ENCODE results near the gene TNIK.

Gene TNIK

DNA sequence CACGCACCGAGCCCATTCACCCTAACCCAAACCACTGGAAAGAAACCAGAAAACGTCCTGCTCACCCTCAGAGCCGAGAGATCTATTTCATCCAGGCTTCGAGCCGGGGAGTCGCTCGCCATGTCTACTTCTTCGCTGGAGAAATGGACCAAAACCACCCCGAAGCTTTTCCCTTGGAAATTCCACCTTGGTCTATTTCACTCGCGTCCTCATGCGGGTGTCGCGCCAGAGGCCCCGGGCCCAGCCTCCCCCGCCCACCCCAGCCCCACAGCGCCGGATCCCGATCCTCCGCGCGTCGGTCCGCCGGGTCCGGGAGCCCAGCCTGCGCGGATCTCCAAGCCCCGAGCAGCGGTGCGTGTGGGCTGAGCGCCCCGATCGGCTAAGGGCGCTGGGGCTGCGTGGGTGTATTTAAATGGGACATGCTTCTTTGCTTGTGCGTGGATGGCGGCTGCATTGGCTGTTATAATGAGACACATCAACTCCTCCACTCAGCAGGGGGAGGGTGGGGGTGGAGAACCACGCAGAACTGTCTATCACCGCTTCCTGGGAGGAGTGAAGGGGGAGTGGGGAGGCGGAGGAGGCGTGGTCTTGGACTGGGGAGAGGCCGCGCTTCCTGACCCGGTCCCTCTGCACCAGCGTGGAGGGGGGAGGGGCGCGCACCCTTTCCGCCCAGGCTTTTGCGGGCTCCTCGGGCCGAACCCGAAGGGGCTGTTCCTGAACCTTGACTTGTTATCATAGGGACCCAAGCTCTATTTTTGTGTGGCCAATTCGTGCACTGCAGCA, at the start of gene TNIK:
Gene TNIK, minus strand, starts transcription at position 464 of the 783 bp plus-strand sequence. Its CDS starts 342 bp downstream, at position 122.
- peak; percentile 82 for DNase-seq

DNA sequence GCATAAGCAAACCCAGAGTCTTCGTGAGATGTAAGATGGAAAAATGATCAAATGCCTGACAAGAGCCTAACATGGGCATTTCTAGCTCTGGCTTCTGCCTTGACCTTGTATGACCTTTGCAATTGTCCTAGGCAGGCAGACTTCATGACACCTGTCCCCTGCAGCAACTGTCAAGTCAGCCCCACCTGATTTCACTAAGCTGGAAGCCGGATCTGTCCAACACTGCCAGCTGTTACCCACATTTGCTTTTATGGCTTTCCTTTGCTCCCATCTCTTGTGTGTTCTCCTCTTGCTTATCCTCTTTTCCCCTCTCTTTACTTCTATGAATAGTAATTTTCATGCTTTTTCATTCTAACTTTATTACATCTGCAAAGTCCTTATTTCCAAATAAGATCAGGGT, 48.5 kb upstream of the TNIK start:
- no peak for DNase-seq

DNA sequence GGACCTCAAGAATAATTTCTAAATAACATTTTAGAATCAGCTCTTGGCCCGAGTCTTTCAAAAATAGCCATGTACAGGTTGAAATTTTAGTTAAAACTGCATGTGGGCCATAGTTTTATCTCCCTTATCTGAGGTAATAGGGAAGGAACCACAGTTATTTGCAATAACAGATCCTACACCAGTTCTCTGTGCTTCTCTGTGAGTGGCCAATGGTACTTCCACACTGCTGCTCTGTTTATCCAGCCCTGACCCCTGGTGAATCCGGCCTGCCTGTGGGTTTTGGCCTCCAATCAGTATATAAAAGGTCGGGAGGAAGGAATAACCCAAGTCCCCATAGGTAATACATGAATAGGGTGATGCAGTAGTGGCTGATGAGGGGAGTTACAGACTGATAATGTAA, 48.0 kb upstream of the TNIK start:
- no peak for DNase-seq

DNA sequence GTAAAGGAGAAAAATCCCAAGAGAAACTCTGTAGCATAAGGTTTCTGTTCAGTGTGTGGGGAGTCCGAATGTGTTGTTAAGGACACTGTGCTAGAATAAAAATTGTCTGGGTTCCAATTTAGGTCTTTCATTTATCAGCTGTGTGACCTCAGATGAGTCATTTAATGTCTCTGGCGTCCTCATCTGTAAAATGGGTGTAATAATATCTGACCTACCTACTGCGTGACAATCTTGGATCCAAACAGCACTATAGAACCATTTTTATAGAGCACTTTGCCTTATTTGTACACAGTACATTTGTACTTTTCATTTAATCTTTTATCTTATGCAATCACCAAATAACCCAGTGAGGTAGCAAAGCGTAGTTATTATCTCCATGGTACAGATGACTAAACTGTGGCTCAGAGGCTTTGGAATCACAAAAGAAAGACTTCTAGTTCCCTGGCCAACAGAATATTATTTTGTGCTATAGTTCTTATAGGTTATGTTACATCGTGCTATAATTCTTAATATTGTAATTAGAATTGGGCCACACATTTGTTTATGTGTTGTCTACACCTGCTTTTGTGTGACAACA, 46.6 kb upstream of the TNIK start:
- DNase-seq, result no peak

DNA sequence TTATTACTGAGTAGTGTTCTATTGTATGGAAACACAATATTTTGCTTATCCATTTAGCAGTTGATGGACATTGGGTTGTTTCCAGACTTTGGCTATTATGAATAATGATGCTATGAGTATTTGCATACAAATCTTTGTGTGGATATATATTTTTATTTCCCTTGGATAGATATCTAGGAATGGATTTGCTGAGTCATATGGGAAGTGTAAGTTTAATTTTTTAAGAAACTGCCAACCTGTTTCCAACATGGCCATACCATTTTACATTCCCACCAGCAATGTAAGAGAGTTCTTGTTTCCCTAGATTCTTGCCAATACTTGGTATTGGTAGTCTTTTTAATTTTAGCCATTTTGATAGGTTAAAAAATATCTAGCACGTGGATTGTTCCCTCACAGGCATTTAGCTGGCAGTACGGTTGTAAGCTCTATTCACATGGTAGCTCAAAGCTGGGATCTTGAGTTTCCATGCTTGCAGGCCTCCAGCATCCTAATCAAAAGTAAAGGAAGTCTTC, 45.7 kb upstream of the TNIK start:
- no peak for DNase-seq

DNA sequence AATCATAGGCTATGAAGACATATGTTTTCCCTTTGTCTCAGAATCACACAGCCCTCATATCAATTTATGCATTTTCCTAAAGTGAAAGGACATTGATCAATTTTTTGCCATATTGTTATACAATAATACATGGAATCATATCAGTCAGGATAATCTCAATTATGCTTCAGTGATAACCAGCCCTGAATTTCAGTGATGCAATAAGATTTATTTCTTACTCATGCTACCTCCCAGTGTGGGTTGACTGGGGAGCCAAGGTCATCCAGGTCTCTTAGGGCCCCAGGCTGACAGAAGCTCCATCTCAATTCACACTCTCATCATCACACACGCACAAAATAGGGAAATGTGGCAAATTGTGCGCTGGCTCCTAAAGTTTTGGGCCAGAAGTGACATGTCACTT, 44.2 kb upstream of the TNIK start:
- DNase-seq, result no peak

DNA sequence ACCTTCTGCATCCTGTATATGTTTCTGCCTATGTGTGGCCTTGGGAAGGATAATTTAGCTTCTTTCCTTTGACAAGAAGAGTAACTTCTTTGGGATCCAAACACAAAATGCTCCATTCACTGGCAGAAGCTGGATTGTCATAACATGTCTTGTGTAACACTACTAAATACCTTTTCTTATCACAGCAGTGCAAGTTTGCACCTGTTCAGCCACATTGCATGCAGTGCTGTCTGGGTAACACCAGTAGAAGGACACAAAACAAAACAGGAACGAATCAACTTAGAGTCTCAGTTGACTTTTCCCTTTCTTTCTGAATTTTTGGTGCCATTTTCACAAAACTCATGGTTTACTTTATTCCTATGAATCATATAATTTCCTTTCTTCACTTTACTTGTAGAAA, 43.6 kb upstream of the TNIK start:
- DNase-seq, result no peak

DNA sequence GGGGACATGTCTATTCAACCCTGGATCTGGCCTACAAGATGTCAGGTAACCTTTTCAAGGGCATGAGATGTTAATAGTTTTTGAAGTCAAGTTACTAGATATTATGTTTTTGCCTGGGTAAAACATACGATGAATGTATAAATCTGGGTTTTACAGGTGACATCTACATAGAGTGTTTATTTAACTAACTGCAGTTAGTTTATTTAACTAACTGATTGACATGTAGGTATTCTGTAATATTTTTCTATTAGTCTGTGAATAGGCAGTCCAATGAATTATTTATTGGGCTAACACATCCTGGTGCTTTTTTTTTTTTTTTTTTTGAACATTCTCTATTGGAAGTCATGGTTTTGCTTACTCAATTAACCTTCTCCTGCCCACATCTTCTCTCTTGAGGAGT, 38.7 kb upstream of the TNIK start:
- DNase-seq, result no peak

DNA sequence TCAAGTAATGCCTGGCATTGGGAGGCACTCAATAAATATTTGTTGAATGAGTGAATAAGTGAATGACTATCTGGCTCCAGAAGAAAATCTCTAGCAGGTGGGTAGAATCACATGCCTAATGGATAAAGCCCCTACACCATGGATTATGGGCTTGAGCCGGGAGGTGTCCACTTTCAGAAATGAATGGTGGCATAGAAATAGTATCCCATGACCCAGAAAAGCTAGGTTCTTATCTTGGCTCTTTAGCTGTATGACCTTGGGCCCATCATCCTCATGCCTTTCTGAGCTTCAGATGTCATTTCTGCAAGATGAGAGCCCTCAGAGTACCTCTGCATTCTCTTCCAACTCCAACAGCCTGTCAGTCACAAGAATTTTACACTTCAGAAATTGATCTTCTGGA, 37.3 kb upstream of the TNIK start:
- DNase-seq, result no peak

DNA sequence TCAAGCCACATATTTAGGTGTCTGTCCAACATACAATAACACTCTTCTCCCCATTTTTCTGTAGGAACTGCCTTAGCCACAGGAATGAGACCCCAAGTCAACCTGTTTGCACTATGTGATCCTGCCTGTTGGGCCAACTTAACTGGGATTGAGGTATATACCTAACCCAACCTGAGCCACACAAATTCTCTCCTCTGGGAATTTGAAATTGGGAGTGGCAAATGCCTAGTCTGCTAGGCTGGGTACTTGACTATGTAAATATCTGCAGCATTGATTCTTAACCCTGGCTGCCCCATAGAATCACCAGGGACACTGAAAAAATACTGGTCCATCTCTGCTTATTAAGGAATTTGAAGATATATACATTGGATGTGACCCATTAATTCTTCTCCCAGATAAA, 35.2 kb upstream of the TNIK start:
- DNase-seq, result no peak

DNA sequence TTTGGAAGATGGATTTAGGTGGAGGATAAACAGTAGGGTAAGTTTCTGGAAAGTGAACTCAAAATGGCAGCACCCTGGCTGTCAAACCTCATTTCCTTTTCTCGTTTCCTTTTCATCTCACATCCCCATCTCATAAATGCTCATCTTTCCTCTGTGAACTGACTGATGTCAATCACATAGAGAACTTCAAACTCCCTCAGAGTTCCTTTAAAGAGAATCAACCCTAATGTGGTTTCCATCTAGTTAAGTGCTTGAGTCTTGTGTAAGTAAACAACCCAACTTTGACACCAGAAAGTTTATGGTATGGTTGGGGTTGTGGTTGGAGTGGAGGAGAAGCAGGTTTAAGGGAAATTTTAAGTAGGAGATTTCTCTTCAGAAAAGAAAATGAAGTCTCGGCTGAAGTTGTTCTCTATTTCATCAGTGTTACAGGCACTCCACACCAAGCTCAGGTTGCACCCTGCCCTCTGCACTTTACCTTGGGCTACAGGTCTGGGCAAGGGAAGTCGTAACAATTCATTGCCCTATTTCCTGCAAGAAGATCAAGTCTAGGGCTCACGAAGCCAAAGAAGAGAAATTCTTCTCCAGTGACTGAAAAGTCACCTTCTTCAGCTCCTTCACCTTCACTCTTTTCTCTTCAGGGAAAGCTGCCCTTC, 34.4 kb upstream of the TNIK start:
- no peak for DNase-seq

DNA sequence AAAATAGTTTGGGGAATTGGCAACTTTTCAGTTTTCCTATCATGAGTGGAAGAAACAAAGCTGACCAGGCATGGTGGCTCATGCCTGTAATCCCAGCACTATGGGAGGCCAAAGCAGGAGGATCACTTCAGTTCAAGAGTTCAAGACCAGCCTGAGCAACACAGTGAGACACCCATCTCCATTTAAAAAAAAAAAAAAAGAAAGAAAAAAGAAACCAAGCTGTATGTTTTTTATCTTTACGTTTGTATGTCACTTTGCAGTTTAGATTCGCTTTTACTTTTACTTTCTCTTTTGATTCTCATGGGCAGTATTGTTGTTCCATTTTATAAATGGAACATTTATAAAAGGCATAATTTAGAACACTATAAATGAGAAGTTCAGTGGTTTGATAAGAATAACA, 31.2 kb upstream of the TNIK start:
- DNase-seq, result no peak

DNA sequence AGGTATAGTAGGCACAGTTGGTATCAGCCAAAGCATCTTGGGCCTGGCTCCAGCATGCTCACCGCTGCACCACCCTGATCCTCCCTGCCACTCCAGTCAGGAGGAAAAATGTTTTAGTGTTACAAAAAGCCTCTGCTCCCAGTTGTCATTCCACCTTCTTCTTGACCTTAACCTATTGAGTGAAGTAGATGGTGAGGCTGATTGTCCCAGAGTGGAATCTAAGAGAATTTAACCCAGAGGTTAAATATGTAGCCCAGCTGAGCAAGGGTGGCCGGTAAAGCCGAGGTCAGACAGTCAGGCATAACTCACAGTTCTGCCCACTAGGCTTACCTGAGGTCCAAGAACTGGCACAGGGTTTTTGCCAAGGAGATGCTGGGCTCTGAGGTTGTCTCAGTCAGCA, 30.7 kb upstream of the TNIK start:
- DNase-seq, result no peak

DNA sequence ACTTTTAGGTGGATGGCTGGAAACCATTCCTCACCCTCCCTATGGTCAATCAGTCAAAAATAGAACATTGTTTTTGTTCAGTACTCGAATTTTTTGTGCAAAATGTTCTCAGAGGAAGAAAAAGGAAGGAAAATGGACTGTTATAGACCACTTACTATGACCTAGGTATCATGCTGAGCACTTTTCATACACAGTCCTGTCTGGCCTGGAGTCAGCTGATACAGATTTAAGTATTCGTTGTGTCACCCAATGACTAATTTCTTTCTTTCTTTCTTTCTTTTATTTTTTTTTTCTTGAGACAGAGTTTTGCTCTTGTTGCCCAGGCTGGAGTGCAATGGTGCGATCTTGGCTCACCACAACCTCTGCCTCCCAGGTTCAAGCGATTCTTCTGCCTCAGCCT, 29.1 kb upstream of the TNIK start:
- DNase-seq, result no peak

DNA sequence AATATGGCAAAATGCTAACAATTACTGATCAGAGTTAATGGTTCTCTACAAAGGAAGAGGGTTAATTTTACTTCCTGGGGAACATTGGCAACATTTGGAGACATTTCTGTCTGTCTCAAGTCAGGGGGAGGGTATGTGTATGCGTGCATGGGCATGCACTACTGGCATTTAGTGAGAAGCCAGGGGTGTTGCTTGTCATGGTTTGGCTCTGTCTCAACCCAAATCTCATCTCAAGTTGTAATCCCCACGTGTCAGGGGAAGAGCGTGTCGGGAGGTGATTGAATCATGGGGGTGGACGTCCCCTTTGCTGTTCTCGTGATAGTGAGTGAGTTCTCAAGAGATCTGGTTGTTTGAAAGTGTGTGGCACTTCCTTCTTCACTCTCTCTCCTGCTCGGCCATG, 28.3 kb upstream of the TNIK start:
- no peak for DNase-seq

DNA sequence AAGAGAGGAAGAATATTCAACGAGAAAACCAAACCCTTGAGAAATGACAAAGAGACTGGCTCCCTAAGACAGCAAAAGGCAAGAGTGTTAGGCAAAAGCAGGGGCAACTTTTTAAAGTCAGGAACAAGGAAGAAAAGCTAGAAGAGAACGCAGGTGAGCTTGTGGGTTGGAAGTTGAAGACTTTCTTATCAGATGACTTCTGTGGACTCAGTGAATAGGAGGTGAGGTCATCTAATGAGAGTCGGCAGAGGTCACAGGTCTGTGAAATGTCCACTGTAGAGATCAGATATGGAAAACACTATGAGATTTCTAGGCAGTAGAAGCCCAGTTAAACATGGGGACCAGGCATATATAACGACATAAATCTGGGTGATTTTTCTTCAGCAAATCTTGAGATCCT, 27.2 kb upstream of the TNIK start:
- no peak for DNase-seq

DNA sequence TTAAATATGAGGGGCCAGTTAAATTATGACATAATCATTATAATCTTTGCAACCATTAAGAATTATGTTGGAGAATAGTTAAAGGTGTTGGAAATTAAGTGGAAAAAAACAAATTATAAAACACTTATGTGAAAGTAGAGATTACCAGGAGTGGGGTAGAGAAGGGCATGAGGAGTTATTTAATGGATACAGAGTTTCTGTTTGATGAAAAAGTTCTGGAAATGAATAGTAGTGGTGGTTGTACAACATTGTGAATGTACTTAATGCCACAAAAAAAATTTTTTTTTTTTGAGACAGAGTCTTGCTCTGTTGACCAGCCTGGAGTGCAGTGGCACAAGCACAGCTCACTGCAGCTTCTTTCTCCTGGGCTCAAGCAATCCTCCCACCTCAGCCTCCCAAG, 25.1 kb upstream of the TNIK start:
- DNase-seq, result no peak

DNA sequence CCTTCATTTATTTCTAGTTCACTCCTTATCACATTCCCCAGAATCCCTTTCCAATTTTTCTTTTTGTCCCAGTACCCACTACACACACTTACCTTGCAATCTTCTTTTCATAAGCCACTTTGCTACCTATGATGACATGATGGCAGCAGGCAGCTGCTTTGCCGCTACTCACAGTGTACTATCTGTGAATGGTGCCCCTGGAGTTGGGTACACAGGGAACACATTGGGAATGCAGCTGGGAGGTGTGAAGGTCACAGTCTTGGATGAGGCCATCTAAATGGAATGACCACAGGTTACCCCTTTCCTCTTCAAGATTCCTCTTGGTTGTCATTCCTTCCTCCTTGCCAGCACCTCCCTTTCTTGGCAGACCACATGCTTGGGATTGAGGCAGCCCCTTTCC, 20.8 kb upstream of the TNIK start:
- no peak for DNase-seq

DNA sequence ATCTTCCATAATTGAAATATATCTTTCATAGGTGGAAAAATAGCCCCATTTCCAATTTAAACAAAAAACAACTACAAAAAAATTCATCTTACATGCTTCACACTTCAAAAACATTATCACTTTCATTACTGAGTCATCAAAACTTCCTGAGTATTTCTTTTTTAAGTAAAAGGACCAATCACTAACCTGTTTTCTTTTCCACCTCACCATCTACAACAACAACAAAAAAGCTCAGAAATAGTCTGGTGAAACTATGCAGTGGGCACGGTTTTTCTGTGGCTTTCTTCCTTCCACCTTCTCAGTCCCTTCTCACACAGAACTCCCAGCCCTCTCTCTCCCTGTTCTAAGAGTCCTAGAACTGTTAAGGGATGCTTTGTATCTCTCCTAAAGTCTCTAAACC, 20.3 kb upstream of the TNIK start:
- no peak for DNase-seq

DNA sequence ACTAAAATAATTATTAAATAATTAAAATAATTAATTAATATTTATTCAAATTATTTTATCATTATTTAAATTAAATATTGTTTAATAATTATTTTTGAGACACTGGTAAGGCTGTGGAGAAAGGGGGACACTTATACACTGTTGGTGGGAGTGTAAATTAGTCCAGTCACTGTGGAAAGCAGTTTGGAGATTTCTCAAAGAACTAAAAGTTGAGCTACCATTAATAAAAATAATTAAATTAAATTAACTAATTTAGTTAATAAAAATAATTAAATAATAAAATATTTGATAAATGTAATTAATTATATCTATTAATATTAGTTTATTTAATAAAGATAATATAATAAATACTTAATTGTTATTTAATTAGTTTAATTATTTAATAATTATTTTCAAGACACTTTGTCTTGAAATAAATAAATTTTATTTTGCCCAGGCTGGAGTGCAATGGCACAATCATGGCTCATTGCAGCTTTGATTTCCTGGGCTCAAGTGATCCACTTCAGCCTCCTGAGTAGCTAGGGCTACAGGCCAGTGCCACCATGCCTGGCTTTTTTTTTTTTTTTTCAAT, 16.4 kb upstream of the TNIK start:
- no peak for DNase-seq

DNA sequence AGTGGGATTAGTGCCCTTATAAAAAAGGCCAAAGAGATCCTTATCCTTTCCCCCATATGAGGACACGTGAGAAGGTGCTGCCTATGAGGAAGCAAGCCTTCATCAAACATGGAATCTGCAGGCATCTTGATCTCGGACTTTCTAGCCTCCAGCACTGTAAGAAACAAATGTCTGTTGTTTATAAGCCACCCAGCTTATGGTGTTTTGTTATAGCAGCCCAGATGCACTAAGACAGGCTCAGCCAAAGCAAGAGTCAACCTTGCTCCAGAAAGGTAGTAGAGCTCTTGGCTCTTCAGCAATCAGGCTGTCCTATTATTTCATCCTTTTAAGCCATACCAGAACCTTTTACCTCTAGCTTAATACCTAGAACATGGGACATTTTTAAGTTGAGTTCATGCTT, 12.3 kb upstream of the TNIK start:
- DNase-seq, result no peak

DNA sequence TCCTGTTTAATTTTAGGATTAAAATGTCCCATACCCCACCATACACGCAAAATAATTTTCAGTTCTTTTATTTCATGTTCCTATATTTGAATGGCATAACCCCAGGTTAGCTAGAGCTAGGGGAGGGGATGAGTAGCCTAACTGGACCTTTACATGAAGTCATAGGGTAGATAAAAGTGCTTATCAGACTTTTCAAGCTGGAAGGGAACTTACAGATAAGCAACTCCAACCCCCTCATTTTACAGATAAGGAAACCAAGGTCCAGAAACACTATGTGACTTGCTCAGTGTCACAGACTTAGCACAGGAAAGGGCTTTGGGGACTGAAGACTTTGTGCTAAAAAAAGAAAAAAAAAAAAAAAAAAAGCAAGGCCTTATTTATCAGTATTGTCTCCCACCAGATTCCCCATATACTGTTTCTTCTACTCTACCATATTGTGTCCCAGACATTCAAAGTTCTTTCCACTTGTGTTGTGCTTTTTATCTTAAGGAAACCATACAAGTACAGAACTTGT, 10.6 kb upstream of the TNIK start:
- no peak for DNase-seq

DNA sequence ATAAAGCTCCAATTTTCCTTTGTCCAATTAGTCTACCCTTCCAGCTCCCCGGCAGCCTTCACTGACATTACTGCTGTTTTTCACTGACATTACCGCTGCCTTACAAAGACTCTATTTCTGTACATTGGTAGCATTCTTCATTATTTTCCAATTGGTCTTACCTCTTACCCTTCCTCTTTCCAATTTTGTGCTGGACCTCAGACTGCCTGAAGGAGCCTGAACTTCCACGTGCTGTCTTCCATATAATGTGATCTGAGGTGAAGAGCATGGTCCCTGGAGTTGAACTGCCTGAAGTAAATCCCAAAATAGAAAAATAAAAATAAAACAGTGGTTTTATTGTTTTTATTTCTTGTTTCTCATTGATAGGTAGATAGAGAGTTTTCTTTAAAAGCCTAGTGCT, 9.2 kb upstream of the TNIK start:
- DNase-seq, result no peak
